PC-3 (cell line): ENCODE results near the gene MISP3. TPM values are rescaled to one million over a fixed set of nuclear protein-coding genes. Genes with fewer than 3 reads are reported as not detected.

Source experiments
- ATAC-seq: fragments of 200-7000 bp; cut with Tn5 transposase; 2 replicates; pipeline ENCODE4 v1.9.1; 2020; ENCODE audit warnings: mild to moderate bottlenecking, moderate library complexity
- BruUV-seq: library from RNA; stranded (reverse); fragments of 400-500 nt; replicated peaks from 2 replicates; lab custom pipeline; 2021; lab: Mats Ljungman, UMichigan
- CTCF ChIA-PET: fragments of 300-600 bp; sonication (Branson Sonifier 250); formaldehyde crosslinking; loops from one replicate; lab custom pipeline; 2022; ENCODE audit warnings: antibody characterized with exemption; lab: Charles Lee
- POLR2A ChIA-PET: fragments of 300-600 bp; sonication (Branson Sonifier 250); formaldehyde crosslinking; loops from one replicate; lab custom pipeline; 2022; ENCODE audit warnings: antibody characterized with exemption; ENCODE audit not compliant: unreplicated experiment; lab: Charles Lee
- DNase-seq: peaks from one replicate; pipeline ENCODE4 v3.0.0-alpha.2; 2015
- H2AFZ ChIP-seq: fragments of 300-600 bp; sonication (generic); 2 replicates; pipeline ENCODE4 v1.6.0; 2016; ENCODE audit warnings: antibody characterized with exemption, low read length
- H3F3A ChIP-seq: fragments of 300-600 bp; sonication (generic); one replicate; pipeline ENCODE4 v1.6.0; 2017; ENCODE audit warnings: antibody characterized with exemption, low read length, control low read depth, mild to moderate bottlenecking; ENCODE audit not compliant: unreplicated experiment
- H3K27ac ChIP-seq: fragments of 300-600 bp; sonication (generic); 2 replicates; pipeline ENCODE4 v1.5.1; 2016; ENCODE audit warnings: mild to moderate bottlenecking, low read length
- H3K27me3 ChIP-seq: fragments of 300-600 bp; sonication (generic); 2 replicates; pipeline ENCODE4 v1.6.1; 2016; ENCODE audit warnings: low read length, mixed read lengths
- H3K36me3 ChIP-seq: fragments of 300-600 bp; sonication (generic); 2 replicates; pipeline ENCODE4 v1.6.1; 2016; ENCODE audit warnings: low read depth, mixed run types, low read length, mixed read lengths
- H3K4me1 ChIP-seq: fragments of 300-600 bp; sonication (generic); 2 replicates; pipeline ENCODE4 v1.5.1; 2016; ENCODE audit warnings: low read length; ENCODE audit not compliant: insufficient read depth
- H3K4me2 ChIP-seq: fragments of 300-600 bp; sonication (generic); 2 replicates; pipeline ENCODE4 v1.6.0; 2016; ENCODE audit warnings: low read length
- H3K4me3 ChIP-seq: fragments of 300-600 bp; sonication (generic); 2 replicates; pipeline ENCODE4 v1.5.1; 2016; ENCODE audit warnings: mild to moderate bottlenecking, low read length, mixed read lengths
- H3K79me2 ChIP-seq: fragments of 300-600 bp; sonication (generic); 2 replicates; pipeline ENCODE4 v1.6.1; 2017; ENCODE audit warnings: low read length, mixed read lengths
- H3K9ac ChIP-seq: fragments of 300-600 bp; sonication (generic); 2 replicates; pipeline ENCODE4 v1.6.0; 2016; ENCODE audit warnings: mild to moderate bottlenecking, low read length
- H3K9me2 ChIP-seq: fragments of 300-600 bp; sonication (generic); replicated peaks from 2 replicates; pipeline ENCODE4 v1.6.1; 2016; ENCODE audit warnings: mixed run types, low read length, mixed read lengths
- H3K9me3 ChIP-seq: fragments of 300-600 bp; sonication (generic); 2 replicates; pipeline ENCODE4 v1.6.1; 2016; ENCODE audit warnings: low read length, mixed read lengths
- H4K20me1 ChIP-seq: fragments of 300-600 bp; sonication (generic); 2 replicates; pipeline ENCODE4 v1.6.1; 2016; ENCODE audit warnings: low read length, mixed read lengths
- EZH2 ChIP-seq: fragments of 300-600 bp; sonication (generic); IDR thresholded peaks from one replicate; pipeline ENCODE4 v1.6.1; 2017; ENCODE audit warnings: antibody characterized with exemption, mild to moderate bottlenecking, low read length; ENCODE audit not compliant: unreplicated experiment
- EZH2phosphoT487 ChIP-seq: fragments of 300-600 bp; sonication (generic); IDR thresholded peaks from 2 replicates; pipeline ENCODE4 v1.6.1; 2018; ENCODE audit warnings: mild to moderate bottlenecking, antibody characterized with exemption, low read length, borderline replicate concordance
- intact Hi-C: fragments of 100-400 bp; cut with micrococcal nuclease; formaldehyde crosslinking; loops from 2 replicates; pipeline ENCODE4 v1.9.0; 2023
- total RNA-seq: library from RNA; depleted of rRNA; stranded (reverse); fragments of >200 nt; gene quantifications from 2 replicates; pipeline ENCODE4 v1.2.3, GENCODE V29; 2014
- TF ChIP-seq, protein P1 (sequence below): fragments of 300-600 bp; sonication (generic); conservative IDR thresholded peaks from 2 replicates; pipeline ENCODE4 v1.5.1; 2017; ENCODE audit warnings: antibody characterized with exemption, low read depth, mild to moderate bottlenecking, low read length

MISP3 gene
- total RNA-seq, 1 experiment from 2014 or later: 6.1 TPM

DNA sequence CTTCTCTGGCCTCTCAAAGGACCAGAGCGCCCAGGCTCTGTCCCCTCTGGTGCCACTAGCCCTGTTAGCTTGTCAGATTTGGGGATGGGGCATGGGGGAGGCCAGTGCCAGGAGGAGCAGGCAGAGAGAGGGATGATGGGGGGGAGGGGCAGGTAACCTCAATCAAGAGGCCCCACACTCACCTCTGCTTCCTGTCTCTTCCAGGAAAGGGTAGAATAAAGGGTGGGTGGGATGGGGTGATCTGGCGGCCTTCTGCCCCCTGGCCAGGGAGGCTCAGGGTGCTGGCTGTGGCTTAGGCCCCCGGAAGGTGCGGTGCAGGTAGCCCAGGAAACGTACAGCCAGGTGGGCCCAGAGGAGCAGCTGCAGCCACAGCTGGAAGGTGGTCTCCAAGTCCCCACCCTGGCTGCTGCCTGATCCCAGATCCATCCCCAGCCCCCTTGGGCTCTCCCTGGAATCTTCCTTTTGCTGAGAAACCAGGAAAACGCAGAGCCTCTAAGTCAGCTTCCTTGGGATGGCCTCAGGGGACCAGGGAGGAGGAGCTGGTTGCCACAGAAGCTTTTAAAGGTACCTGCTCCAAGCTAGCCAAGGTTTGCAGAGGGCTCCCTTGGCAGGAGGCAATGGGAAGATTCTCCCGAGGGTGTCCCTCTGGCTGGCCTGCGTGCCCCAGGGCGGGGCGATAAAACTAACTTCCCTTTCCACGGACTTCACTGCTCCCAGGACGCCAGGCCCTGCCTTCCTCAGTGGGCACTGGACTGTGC lies 39.6 kb downstream of the MISP3 start:
- no peak overlapping the region for H3K9ac ChIP-seq
- H3K79me2 ChIP-seq: peaks cover 34% of the 10 kb centered on the region
- H4K20me1 ChIP-seq: no peaks in the 10 kb centered on the region
- peaks cover 10% of the 10 kb centered on the region for H3K4me1 ChIP-seq
- H3K4me2 ChIP-seq: no peak overlapping the region
- no peak for TF ChIP-seq EZH2
- TF ChIP-seq, protein P1, sequence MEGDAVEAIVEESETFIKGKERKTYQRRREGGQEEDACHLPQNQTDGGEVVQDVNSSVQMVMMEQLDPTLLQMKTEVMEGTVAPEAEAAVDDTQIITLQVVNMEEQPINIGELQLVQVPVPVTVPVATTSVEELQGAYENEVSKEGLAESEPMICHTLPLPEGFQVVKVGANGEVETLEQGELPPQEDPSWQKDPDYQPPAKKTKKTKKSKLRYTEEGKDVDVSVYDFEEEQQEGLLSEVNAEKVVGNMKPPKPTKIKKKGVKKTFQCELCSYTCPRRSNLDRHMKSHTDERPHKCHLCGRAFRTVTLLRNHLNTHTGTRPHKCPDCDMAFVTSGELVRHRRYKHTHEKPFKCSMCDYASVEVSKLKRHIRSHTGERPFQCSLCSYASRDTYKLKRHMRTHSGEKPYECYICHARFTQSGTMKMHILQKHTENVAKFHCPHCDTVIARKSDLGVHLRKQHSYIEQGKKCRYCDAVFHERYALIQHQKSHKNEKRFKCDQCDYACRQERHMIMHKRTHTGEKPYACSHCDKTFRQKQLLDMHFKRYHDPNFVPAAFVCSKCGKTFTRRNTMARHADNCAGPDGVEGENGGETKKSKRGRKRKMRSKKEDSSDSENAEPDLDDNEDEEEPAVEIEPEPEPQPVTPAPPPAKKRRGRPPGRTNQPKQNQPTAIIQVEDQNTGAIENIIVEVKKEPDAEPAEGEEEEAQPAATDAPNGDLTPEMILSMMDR: no peak
- no peak for TF ChIP-seq EZH2phosphoT487
- ATAC-seq: no peak
- ChIA-PET POLR2A (no interaction called here), CTCF (no interaction called here)
- no peaks in the 10 kb centered on the region for H3K9me3 ChIP-seq
- H3F3A ChIP-seq: no peaks in the 10 kb centered on the region
- no peak overlapping the region for H3K27ac ChIP-seq
- H3K36me3 ChIP-seq: no peaks in the 10 kb centered on the region
- BruUV-seq: no TSS peak
- no peak for DNase-seq
- H2AFZ ChIP-seq: no peak overlapping the region
- no peaks in the 10 kb centered on the region for H3K27me3 ChIP-seq
- intact Hi-C loops: no loop called here
- H3K9me2 ChIP-seq: no peaks in the 10 kb centered on the region
- no peak overlapping the region for H3K4me3 ChIP-seq

GRCh38 chr19:14112809-14113385 lies 40.3 kb downstream of the MISP3 start:
- TF ChIP-seq EZH2 (no peak), EZH2phosphoT487 (no peak)
- TF ChIP-seq, protein P1: no peak
- intact Hi-C loops: no loop called here
- H3K4me2 ChIP-seq: no peak overlapping the region

More at GRCh38 chr19:14112809-14113385, 40.3 kb downstream of the MISP3 start:
- Histone ChIP-seq H4K20me1 (no peaks in the 10 kb centered on the region), H3K9me3 (no peaks in the 10 kb centered on the region), H3K79me2 (peaks cover 36% of the 10 kb centered on the region), H3K9ac (no peak overlapping the region), H3F3A (no peaks in the 10 kb centered on the region), H3K36me3 (no peaks in the 10 kb centered on the region), H2AFZ (no peak overlapping the region), H3K27ac (no peak overlapping the region), H3K9me2 (no peaks in the 10 kb centered on the region), H3K4me3 (no peak overlapping the region), H3K4me1 (peaks cover 10% of the 10 kb centered on the region), H3K27me3 (no peaks in the 10 kb centered on the region)
- DNase-seq: no peak
- ChIA-PET CTCF (no interaction called here), POLR2A (no interaction called here)
- BruUV-seq: no TSS peak
- no peak for ATAC-seq
